ENCODE measurements around the gene FIBCD1.

Gene FIBCD1

DNA sequence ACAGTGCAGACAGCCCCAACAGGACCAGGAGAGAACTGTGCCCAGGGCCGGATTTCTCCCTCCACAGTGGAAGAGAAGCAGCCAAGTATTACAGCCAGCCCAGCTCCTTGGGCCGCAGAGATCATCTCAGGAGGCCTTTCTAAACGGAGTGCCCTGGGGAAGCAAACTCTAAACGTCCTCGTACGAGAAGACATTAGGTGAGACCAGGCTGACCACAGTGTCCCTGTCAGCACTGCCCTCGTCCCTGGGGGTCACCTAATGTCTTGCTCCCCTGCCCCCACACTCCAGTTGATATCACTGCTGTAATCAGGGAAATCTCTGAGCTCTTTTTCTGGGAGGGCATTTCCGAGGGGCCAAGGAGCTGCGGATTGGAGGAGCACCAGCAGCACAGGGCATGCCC lies 48.9 kb downstream of the FIBCD1 start:
- no peak overlapping the region for H3K27ac ChIP-seq
- no peak for TF ChIP-seq ZFX (IDR thresholded peaks at IDR 0.05)
- TF ChIP-seq, protein P1, sequence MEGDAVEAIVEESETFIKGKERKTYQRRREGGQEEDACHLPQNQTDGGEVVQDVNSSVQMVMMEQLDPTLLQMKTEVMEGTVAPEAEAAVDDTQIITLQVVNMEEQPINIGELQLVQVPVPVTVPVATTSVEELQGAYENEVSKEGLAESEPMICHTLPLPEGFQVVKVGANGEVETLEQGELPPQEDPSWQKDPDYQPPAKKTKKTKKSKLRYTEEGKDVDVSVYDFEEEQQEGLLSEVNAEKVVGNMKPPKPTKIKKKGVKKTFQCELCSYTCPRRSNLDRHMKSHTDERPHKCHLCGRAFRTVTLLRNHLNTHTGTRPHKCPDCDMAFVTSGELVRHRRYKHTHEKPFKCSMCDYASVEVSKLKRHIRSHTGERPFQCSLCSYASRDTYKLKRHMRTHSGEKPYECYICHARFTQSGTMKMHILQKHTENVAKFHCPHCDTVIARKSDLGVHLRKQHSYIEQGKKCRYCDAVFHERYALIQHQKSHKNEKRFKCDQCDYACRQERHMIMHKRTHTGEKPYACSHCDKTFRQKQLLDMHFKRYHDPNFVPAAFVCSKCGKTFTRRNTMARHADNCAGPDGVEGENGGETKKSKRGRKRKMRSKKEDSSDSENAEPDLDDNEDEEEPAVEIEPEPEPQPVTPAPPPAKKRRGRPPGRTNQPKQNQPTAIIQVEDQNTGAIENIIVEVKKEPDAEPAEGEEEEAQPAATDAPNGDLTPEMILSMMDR (conservative IDR thresholded peaks at IDR 0.05) = no peak

DNA sequence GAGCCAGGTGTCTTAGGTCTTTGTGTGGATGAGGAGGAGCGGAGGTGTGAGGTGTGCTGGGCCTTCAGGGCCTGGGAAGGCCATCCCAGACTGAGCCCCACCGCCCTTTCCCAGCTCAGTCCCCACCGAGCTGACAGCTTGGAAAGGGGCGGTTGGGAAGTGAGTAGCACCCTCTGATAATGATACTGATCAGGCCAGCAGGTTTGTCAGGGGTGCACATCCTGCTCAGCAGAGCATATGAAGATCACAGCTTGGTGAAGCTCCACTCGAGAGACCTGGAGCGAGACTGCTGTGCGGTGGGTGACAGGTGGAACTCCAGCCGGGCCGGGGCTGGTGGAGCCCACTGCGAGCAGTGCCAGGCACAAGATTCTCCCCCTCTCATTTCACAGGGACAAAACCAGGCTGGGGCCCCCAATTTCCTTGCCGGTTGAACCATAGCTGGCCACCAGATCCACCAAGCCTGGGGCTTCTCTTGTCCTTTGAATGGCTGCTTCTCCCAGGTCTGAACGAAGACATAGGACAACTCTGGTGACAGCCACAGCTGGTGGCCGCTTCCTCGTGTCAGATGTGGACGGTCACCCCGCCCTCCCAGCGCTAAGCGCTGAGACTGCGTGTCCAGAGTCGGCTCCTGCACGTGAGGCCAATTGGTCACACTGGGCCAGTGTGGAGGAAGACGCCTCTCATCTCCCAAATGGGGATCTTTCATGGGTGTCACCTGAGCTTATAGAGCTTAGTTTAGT lies 50.7 kb downstream of the FIBCD1 start:
- TF ChIP-seq ZFX (IDR thresholded peaks at IDR 0.05) = no peak
- TF ChIP-seq, protein P1 (conservative IDR thresholded peaks at IDR 0.05) = no peak

DNA sequence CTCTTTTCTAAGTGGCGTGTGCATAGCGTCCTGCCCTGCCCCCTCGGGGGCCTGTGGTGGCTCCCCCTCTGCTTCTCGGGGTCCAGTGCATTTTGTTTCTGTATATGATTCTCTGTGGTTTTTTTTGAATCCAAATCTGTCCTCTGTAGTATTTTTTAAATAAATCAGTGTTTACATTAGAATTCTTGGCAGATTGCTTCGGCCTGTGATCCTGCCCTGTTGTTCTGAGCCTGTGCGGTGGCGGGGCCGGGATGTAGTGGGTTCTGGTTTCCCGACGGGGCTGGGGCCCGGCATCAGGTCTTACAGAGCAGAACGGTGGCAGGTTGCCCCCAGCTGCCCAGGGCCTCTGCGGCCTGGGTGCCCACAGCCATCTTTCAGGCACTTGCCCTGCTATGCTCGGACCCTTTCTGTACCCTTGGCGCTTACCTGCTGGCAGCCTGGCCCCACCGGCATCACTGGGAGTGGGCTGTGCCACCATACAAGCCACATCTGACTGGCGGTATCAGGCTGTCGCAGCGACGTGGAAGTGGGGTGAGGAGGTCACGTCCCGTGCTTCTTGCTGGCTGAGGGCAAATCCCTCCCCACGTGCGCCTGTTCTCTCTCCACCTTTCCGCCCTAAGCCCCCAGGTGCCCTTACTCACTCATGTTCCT lies 51.4 kb downstream of the FIBCD1 start:
- H3K27ac ChIP-seq = no peak overlapping the region
- TF ChIP-seq ZFX (IDR thresholded peaks at IDR 0.05) = no peak
- TF ChIP-seq, protein P1 (conservative IDR thresholded peaks at IDR 0.05) = no peak

More for the DNA sequence above, 50.7 kb downstream of the FIBCD1 start:
- no peak overlapping the region for H3K27ac ChIP-seq

DNA sequence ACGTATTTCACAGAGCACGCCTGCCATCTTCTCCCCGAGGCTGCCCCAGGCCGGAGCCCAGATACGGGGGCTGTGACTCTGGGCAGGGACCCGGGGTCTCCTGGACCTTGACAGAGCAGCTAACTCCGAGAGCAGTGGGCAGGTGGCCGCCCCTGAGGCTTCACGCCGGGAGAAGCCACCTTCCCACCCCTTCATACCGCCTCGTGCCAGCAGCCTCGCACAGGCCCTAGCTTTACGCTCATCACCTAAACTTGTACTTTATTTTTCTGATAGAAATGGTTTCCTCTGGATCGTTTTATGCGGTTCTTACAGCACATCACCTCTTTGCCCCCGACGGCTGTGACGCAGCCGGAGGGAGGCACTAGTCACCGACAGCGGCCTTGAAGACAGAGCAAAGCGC lies 52.1 kb downstream of the FIBCD1 start:
- TF ChIP-seq, protein P1 (conservative IDR thresholded peaks at IDR 0.05) = no peak
- no peak for TF ChIP-seq ZFX (IDR thresholded peaks at IDR 0.05)
- H3K27ac ChIP-seq = no peak overlapping the region

DNA sequence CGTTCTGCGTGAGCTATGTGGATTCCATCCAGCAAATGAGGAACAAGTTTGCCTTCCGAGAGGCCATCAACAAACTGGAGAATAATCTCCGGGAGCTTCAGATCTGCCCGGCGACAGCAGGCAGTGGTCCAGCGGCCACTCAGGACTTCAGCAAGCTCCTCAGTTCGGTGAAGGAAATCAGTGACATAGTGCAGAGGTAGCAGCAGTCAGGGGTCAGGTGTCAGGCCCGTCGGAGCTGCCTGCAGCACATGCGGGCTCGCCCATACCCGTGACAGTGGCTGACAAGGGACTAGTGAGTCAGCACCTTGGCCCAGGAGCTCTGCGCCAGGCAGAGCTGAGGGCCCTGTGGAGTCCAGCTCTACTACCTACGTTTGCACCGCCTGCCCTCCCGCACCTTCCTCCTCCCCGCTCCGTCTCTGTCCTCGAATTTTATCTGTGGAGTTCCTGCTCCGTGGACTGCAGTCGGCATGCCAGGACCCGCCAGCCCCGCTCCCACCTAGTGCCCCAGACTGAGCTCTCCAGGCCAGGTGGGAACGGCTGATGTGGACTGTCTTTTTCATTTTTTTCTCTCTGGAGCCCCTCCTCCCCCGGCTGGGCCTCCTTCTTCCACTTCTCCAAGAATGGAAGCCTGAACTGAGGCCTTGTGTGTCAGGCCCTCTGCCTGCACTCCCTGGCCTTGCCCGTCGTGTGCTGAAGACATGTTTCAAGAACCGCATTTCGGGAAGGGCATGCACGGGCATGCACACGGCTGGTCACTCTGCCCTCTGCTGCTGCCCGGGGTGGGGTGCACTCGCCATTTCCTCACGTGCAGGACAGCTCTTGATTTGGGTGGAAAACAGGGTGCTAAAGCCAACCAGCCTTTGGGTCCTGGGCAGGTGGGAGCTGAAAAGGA lies 53.3 kb downstream of the FIBCD1 start:
- no peak overlapping the region for H3K27ac ChIP-seq
- TF ChIP-seq, protein P1 (conservative IDR thresholded peaks at IDR 0.05) = no peak
- TF ChIP-seq ZFX (IDR thresholded peaks at IDR 0.05) = no peak

DNA sequence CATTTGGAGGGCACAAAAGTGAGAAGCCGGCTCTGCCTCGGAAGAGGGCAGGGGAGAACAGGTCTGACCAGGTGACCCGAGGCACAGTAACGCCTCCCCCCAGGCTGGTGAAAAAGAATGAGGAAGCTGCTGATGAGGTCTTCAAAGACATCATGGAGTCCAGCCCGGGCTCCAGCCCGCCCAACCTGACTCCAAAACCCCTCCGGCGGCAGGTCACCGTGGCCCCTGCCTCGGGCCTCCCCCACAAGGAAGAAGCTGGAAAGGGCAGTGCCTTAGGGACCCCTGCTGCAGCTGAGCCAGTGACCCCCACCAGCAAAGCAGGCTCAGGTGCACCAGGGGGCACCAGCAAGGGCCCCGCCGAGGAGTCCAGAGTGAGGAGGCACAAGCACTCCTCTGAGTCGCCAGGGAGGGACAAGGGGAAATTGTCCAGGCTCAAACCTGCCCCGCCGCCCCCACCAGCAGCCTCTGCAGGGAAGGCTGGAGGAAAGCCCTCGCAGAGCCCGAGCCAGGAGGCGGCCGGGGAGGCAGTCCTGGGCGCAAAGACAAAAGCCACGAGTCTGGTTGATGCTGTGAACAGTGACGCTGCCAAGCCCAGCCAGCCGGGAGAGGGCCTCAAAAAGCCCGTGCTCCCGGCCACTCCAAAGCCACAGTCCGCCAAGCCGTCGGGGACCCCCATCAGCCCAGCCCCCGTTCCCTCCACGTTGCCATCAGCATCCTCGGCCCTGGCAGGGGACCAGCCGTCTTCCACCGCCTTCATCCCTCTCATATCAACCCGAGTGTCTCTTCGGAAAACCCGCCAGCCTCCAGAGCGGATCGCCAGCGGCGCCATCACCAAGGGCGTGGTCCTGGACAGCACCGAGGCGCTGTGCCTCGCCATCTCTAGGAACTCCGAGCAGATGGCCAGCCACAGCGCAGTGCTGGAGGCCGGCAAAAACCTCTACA lies 54.2 kb downstream of the FIBCD1 start:
- TF ChIP-seq, protein P1 (conservative IDR thresholded peaks at IDR 0.05) = no peak
- no peak for TF ChIP-seq ZFX (IDR thresholded peaks at IDR 0.05)

More for the DNA sequence above, 54.2 kb downstream of the FIBCD1 start:
- H3K27ac ChIP-seq = no peak overlapping the region

All from C4-2B (cell line).